GM19397 (cell line): Measurements from ENCODE around the gene RAB3GAP1.
"Not testable (repeated sequence)": the region's sequence is repeated elsewhere in the genome, so short reads cannot be mapped to it uniquely, and the experiment has no call there.

ENCODE experiments used
- ATAC-seq: cut with Tn5 transposase; IDR thresholded peaks from one replicate; pipeline ENCODE4 v1.9.1; 2021; ENCODE audit warnings: mild to moderate bottlenecking, moderate library complexity; ENCODE audit not compliant: unreplicated experiment

The RAB3GAP1 gene

DNA sequence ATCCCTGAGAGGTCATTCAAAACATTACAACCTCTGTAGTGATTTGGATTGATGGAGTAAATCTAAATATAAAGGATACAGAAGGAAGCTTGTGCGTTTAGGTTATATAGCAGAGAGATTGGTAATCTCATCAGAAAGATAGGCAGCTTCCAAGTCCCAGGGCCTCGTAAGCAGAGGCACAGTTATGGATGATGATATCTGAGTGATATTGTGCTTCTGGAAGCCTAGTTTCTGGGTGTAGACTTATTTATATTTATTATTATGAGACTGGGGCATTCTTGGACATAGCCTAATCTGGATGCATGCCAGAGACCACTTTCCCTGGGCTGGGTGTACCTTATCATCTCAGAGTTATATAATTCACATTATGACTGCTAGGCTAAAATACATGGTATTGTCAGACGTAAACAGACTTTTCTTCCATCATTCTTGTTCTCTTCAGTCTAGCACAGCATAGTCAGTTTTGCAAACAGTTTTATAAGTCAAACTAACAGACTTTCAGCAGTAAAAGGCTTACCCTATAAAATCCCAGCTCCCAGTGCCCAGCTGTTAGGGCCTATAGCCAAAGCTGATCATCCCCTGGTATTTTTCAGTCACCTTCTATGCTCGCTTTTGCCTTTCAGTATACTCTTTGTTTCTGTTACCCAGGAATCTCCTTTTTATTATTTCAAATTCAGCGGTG lies 47.9 kb downstream of the RAB3GAP1 start:
- no peak for ATAC-seq

DNA sequence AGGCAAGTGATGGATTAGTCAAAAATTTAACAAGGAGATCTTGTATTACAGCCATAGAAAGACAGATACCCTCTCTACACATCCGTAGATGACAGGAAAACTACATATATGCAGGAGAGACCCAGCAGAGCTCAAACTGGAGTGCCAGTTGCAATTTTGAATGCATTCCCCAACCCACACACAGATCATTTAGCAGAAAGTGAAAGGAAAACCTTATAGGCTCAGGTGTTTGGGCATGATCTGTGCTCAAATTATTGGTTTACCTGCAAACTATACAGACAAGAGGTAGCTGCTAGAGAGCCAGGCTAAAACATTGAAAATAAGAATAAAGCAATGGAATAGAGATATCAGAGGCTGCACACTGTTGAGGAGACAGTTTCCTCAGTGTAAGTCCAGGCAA lies 51.8 kb downstream of the RAB3GAP1 start:
- no peak for ATAC-seq

DNA sequence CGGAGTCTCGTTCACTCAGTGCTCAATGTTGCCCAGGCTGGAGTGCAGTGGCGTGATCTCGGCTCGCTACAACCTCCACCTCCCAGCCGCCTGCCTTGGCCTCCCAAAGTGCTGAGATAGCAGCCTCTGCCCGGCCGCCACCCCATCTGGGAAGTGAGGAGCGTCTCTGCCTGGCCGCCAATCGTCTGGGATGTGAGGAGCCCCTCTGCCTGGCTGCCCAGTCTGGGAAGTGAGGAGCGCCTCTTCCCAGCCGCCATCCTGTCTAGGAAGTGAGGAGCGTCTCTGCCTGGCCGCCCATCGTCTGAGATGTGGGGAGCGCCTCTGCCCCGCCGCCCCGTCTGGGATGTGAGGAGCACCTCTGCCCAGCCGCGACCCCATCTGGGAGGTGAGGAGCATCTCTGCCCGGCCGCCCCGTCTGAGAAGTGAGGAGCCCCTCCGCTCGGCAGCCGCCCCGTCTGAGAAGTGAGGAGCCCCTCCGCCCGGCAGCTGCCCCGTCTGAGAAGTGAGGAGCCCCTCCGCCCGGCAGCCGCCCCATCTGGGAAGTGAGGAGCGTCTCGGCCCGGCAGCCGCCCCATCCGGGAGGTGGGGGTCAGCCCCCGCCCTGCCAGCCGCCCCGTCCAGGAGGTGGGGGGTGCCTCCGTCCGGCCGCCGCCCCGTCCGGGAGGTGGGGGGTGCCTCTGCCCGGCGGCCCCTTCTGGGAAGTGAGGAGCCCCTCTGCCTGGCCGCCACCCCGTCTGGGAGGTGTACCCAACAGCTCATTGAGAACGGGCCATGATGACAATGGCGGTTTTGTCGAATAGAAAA lies 53.6 kb downstream of the RAB3GAP1 start:
- ATAC-seq = not testable (repeated sequence)

DNA sequence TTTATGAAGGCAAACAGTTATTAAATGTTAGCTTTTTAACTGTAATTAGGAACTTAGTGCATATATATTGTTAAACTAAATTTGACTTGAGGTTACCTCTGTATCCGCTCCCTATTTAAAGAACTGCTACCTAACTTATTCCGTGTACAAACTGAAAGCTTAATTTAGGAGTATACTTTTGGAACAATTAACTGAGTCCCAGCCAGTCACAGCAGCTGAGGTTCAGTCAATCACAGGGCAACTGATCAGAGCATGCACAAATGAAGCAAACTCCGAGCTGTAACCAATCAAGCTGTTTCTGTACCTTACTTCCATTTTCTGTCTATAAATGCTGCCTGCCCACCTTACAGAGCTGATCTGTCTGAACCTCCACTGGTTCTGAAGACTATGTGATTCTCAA lies 61.2 kb downstream of the RAB3GAP1 start:
- ATAC-seq = no peak

DNA sequence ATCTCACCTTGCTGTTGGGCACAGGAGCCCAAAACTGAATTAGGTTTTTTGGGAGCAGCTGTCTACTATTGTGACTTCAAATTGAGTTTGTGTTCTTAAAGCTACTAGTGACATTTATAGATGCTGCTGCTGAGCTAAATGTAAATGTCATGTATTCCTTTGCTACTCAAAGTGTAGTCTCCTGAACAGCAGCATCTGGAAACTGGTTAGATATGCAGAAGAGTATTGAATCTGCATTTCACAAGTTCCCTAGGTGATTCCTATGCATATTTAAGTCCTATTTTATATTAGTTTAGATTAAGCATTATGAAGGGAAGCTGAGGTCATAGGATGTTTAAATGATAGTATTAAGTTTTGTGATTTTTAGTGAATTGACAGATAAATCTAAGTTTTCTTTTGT lies 67.5 kb downstream of the RAB3GAP1 start:
- ATAC-seq = no peak

DNA sequence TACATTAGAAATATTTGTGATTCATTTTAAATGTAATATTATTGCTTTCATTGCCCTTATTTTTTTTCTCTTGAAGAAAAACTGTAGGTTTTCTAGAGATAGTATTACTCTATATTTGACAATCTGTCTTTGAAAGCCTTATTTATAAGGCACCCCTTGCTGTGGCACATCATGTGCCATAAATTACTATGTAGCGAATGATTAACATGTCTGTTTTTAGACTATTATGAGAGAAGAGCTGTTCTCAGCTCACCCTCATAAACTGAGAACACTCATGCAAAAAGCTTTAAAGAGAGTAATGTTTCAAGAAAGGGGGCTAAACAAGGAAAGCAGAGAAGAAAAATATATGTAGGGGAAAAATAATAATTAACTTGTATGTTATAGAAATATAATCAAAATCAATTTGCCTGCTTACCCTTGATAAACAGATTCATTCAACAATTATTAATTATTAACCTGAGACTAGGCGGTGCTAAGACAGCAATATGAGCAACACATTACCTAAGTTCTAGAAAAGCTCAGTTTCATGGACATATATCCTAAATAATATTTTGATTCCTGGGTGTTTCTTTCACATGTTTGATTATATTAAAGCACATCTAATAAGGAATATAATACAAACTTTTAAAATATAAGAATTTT lies 69.0 kb downstream of the RAB3GAP1 start:
- no peak for ATAC-seq

DNA sequence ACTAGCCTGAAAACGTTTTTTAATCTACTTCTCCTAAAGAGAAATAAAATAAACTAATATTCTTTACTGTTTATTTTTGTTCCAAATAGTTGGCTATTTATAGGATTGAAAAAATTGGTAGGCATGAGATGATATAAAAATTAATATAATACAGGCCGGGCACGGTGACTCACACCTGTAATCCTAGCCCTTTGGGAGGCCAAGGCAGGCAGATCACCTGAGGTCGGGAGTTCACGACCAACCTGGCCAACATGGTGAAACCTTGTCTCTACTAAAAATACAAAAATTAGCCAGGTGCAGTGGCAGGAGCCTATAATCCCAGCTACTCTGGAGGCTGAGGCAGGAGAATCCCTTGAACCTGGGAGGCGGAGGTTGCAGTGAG lies 69.6 kb downstream of the RAB3GAP1 start:
- not testable (repeated sequence) for ATAC-seq

DNA sequence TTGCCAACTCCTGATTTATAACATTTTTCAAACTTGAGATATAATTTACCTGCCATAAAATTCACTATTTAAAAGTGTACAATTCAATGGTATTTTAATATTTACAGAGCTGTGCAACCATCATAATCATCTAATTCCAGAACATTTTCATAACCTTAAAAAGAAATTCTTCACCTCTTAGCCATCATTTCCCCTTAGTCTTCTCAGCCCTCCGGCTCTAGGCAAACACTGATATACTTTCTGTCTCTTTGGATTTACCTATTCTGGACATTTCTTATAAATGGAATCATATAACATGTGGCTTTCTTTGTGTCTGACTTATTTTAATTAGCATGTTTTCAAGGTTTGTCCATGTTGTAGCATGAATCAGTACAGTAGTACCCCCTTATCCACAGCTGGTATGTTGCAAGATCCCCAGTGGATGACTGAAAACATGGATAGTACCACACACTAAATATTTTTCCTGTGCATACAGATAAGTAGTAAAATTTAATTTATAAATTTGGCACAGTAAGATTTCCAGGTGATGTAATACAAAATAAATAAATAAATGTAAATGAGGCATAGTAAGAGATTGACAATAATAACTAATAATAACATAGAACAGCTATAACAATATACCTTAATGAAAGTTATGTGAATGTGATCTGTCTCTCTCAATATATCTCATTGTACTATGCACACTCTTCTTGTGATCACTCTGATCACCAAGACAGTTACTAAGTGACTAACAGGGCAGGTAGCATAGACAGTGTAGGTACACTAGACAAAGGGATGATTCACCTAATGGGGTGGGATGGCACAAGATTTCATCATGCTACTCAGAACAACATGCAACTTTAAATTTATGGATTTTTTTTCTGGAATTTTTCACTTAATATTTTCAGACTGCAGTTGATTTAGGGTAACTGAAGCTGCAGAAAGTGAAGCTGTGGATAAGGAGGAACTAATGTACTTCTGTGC lies 73.1 kb downstream of the RAB3GAP1 start:
- no peak for ATAC-seq

DNA sequence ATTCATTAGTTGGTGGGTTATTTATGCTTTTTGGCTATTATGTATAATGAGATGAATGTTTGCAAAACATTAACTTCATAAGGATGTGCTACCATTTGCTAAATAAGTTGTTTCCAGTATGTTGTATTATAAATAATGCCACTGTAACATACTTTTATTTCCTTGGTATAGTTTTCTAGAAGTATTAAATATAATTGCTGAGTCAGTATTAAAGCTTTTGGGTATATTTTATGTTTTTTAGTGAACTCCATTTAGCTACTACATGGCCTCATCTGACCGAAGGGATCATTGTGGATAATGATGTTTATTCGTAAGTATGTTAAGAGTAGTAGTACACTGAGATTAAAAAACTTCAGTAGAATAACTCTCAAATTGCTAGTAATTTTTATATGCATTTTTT lies 73.8 kb downstream of the RAB3GAP1 start:
- no peak for ATAC-seq

DNA sequence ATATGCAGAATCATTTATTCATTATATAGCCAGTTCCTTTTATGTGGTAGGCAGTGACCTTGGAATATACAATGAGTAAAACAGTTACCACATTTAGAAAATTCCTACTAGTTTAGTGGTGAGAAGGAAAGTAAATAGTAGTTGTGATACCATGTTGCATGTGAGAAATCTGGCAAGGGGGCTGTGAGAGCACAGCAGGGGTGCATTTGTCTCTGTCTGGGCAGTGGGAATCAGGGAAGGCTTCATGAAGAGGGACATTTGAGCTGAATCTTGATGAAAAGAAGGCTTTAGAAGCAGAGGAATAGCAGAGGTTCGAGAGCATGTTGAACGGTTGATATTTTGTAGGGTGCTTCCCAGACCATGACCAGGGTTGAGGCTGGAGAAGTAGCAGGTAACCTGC lies 78.7 kb downstream of the RAB3GAP1 start:
- ATAC-seq = no peak

DNA sequence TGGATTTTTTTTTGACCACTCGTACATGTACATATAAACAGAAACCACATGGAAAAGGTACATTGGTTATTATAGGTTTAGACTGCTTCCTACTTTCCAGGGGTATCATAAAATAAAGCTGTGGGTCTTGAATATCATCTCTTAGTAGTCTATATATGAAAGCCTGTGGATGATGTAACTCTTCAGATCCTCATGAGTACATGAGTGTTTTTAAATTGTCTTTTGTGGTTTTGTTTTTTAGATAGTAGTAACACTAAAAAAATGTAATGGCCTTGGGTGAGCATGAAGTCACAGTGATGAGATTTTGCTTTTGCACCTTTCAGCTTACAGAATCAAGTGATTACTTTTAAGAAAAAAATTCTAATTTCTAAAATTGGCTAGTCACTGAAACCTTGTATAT lies 80.2 kb downstream of the RAB3GAP1 start:
- ATAC-seq = no peak

DNA sequence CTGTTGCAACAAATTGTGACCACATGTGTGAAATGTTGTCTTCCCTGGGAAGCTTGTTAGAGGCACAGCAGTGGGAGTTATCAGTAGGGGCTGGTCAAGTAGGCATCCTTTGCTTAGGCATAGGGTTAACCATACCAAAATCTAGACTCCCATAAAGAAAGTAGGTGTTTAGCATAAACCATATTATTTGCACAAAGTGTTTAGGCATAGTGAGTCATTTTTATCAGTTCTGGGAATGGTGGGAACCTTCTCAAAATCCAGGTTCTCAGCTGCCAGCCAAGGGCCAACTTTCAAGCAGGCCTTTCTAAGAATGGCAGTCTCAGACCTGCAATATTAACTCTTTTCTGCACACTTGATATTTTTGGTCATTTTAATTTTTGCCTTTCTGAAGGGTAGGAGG lies 88.5 kb downstream of the RAB3GAP1 start:
- no peak for ATAC-seq

DNA sequence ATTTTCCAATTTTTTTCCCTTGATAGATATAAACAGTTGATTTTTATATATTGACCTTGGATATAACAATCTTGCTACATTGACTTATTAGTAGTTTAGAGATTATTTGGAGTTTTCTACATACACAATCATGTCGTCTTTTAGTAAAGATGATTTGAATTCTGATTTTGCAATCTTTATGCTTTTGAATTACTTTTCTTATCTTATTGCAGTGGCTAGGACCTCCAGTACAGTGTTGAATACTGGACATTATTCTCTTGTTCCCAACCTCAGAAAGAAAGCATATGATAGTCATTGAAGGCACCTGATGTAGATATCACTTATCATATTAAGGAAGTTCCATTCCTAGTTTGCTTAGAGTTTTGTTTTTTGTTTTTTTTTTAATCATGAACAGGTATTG lies 90.2 kb downstream of the RAB3GAP1 start:
- no peak for ATAC-seq

DNA sequence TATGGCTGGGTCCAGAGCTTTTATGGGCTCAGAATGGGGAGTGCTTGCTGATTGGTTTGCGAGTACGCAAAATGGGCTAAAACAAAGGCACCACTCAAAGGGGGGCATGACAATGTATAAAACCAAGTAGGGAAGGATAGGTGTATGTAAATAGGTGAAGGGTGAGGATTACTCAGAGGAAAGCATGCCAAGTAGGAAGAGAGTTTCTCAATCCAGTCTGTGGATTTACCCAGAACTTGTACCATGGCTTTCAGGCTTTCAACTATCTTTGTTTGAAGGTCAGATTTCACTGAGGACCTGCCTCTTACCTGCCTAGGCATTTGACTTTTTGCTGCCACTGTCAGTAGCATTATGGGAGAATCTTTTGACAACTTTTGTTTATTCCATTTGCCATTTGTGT lies 92.3 kb downstream of the RAB3GAP1 start:
- no peak for ATAC-seq

DNA sequence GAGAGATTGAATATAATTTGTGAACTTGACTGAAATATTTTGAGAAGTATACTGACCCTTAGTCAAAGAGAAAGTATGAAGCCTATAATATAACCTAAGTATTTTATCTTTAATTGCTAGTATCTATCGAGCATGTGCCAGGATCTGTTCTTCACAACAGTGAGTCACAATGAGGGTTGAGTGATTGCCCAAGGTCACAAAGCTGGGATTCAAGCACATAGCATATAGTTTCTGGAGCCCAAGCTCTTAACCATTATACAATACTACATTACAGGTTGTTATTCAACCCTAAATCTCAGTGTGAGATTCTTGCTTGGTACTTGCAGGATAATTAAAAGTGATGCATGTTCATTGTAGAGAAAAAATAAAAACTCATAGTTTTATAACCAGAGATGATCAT lies 97.2 kb downstream of the RAB3GAP1 start:
- no peak for ATAC-seq

DNA sequence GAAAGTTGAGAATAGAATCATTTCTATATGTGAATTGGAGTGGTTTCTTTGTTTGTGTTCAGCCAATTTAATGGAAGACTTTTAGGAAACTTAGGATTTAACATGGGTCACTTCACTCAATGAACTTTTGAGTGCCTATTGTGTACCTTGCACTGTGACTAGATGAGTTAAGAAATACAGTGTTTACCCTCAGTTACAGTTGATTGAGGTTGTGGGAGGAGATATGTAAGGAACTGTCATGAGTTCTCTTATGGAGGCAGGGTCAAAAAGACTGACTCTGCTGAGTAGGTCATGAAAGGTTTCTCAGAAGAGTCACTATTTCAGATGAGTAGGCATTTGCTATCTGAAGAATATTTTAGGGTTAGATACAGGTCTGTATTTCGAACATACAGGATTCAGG lies 98.6 kb downstream of the RAB3GAP1 start:
- ATAC-seq = no peak

DNA sequence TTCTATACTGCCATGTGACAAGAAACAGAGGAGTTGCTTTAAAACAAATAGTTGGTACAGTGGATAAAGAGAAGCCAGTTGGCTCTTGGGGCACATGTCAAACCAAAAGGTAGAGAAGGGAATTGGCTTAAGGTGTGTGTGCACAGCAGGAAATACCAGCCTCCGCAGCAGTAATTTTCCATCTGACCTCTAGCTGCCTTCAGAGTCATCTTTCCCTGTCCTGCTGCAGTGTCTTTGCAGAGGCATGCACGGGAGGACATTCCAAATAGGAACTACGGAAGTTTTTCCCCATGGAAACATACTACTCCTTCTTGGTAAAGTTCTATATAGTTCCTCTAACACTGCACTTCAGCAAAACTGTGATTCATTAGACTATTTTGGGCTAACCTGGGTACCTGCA lies 99.5 kb downstream of the RAB3GAP1 start:
- no peak for ATAC-seq

DNA sequence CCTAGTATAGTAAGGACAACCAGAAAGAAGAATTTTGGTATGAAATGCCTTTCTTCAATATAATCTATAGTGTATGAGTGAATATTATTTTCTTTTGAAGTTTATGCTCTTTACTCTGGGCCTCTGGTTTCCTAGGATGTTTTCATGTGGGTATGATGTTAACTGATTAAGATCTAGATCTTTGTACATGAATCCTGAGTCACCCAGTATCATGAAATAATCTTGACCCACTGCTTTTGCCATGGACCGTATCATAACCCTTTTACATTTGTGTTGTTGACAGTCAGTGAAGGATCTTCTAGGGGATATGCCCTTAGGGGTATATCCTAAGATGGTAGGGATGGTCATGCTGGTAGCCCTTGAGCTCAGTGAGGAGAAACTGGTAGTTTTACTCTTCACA lies 100.3 kb downstream of the RAB3GAP1 start:
- no peak for ATAC-seq

DNA sequence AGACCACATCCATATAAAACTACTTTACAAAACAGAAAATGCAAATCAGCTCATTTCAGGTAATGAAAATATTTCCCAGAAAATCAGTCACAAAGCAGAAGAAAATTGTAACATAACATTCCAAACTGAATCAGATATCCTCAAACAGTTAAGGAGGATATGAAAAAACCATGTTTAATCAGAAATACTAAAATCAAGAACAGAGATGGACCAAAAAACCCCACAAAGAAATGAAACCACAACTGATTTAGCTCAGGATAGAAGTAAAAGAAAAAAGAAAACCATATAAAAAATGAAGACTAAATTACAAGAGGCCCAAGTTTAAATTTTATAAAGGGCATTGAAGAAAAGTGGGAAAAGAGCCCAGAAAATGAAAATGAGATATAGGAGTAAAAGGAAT lies 102.9 kb downstream of the RAB3GAP1 start:
- ATAC-seq = no peak

DNA sequence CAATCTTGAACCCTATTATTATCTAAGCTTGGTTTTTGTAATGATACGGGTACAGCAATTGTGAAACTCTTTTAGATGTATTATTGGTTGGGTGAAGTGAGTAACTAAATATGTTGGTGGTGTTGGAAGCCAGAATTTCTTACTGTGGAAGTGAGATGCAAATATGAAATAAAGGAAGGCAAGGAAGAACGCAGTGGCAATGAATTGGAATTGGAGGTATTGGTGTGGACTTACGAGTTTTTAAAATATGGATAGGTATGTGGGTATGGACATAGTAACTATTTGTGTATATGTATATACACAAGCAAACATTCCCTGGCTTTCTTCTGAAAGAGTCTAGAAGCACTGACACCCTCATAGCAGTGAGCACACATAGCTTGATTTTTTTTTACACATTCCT lies 105.8 kb downstream of the RAB3GAP1 start:
- ATAC-seq = no peak

DNA sequence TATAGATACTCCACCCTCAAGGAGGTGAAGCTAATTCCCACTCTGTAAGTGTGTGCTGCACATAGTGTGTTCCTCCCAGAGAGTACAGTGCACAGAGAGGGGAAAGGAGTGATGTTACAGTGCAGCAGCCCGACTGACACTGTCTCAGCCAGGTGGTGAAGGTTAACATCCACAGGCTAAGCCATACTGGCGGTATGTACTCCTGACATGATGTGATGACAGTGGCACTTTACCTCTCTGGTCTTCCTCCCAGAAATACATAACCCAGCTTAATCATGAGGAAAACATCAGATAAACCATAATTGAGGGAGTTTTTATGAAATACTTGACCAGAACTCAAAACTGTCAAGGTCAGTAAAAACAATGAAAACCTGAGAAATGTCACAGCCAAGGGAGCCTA lies 107.1 kb downstream of the RAB3GAP1 start:
- ATAC-seq = no peak
